GM19468 (cell line): ENCODE results near the gene PRRG2.
A peak's percentile ranks its signal among the peaks of the same experiment; 100 is the strongest.

Source experiments
- ATAC-seq: cut with Tn5 transposase; IDR thresholded peaks from one replicate; pipeline ENCODE4 v1.9.1; 2021; ENCODE audit warnings: mild to moderate bottlenecking, moderate library complexity, moderate number of reproducible peaks; ENCODE audit not compliant: unreplicated experiment; ENCODE audit errors: extremely low read depth

PRRG2 gene

DNA sequence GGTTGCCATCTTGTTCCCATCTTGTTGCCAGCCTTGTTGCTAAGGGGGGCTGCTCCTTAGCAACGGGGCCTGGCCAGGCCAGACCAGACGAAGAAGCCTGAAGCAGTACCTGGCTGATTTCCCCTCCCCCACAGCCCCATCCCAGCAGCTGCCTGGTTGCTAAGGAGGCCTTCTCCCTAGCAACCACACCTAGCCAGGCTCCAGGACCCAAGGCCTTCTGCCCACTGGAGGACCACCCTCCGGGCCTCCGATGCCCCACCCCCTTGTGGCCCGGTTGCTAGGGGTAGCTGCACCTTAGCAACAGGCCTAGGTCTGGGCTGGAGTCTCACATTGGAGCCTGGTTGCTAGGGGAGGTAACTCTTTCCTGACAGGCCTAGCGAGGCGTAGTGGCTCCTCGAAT, 3.9 kb downstream of the PRRG2 start:
- ATAC-seq = no peak

DNA sequence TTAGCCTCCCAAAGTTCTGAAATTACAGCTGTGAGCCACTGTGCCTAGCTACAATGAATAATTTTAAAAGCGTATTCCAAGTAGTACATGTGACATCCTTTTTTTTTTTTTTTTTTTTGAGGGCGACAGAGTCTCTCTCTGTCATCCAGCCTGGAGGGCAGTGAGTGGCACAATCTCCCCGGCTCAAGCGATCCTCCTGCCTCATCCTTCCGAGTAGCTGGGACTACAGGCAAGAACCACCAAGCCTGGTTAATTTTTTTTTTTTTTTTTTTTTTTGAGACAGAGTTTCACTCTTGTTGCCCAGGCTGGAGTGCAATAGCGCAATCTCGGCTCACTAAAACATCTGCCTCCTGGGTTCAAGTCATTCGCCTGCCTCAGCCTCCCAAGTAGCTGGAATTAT, 6.1 kb downstream of the PRRG2 start:
- ATAC-seq = no peak

DNA sequence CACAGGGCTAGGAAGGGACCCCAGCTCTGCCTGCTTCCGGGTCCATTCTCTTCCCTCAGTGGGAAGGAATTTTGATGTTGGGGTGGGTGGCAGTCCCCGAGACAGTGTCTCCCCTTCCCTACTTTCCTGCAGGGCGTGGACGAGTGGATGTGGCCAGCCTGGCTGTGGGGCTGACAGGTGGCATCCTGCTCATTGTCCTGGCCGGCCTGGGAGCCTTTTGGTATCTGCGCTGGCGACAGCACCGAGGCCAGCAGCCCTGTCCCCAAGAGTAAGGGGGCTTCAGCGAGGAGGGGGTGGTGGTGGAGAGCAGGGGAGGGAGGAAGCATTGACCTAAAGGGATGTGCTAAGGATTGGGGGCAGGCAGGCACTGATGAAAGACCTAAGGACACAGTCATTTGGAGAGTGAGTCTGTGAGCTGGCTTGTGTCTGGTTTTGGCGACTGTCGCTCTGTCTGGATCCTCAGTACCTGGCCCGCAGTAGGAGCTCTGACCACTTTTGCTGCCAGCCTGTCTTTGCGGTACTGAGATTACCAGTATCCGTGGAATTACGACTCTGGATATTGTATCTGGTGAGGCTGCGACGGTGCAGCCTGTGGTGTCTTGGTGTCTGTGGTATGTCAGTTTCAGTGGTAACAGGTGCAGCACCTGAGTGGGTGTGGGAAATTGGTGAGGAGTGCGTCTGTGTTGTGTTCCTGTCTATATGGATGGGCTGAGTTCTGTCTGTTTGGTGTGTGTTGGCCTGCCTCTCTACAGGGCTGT, 7.4 kb downstream of the PRRG2 start:
- ATAC-seq = no peak

DNA sequence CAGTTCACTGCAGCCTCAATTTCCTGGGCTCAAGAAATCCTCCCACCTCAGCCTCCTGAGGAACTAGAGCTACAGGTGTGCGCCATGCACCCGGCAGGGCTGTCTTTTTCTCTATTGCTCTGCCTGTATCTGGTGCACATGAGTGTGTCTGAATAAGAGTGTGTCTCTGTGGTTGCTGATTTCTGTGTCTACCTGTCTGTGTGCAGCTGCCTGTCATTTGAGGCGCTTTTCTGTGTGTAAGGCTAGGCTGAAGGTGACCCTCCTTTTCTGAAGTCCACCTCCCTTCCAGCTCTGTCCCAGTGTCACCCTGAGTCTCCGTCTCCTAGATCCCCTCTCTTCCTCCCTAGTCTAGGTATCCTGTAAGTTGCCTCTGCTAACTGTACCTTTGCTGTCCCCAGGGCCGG, 8.4 kb downstream of the PRRG2 start:
- no peak for ATAC-seq

DNA sequence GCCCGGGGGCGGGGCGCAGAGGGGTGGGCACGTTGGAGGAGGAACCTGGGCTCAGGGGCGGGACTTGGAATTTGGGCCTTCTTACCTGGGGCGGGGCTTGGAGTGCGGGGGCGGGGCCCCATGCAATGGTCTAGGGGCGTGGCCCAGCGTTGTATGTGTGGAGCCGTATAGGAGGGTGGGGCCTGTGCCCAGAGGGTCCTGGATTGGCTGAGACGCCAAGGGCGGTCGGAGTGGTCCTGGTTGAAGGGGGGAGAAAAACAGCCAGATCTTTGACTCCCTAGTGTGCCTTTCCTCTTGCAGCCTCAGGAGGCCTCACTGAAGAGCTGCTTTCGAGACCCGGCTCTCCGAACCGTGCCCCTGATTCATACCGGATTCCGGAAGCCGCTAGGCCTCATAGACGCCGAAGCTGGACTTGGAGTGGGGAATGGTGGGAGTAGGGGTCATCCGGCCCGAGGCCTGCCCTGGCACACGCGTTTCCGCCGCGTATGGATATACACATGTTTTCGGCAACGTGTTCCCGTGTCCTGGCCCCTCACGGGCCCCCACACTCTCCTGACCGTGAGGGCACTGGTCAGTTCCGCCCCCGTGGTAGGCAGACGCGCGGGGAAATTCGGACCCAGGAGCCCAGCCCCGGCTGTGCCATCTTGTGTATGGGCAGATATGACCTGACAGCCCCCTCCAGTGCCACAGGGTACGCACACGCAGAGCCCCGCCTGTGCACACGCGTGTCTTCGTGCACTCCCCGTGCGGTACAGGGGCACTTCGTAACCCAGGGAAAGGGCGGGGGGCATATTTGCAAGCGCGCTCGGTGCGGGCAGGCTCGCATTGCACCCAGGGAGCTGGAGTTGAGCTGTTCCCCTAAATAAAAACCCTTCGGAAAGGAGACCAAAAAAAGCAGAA, 9.2 kb downstream of the PRRG2 start:
- ATAC-seq = peak; percentile 28

DNA sequence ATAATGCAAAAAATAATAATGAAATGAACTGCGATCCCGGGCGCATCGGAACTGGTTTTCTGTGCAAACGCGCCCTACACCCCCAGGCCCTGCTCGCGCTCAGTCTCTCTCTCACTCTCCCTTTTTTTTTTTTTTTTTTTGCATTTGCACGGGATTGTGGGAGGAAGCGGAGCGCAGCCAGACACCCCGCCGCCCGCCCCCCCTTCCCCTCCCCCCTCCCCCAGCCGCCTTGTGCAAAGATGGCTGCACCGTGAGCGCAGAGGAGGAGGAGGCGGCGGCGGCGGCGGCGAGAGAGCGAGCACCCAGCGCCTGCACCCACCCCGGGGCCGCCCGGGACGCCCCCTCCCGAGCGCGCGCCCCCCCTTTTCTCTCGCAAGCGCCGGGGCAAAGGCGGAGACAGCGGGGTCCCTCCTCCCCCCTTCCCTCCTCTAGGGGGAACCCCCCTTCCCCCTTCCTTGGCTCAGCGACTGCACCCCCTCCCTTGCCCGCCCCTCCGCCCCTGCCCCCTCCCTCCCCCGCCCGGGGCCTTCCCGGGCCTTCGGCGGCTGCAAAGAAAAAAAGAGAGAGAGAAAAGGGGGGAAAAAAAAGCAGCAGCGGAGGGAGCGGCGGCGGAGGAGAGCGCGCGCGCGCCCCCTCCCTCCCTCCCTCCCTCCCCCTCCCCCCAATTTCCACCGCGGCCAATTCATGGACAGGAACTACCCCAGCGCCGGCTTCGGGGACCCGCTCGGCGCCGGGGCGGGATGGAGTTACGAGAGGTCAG, 10.0 kb downstream of the PRRG2 start, which contains the start of gene PRR12:
Gene PRR12 (plus strand): TSS at position 212 of the 760 bp plus-strand sequence. CDS start 473 bp downstream, at position 685.
- no peak for ATAC-seq

DNA sequence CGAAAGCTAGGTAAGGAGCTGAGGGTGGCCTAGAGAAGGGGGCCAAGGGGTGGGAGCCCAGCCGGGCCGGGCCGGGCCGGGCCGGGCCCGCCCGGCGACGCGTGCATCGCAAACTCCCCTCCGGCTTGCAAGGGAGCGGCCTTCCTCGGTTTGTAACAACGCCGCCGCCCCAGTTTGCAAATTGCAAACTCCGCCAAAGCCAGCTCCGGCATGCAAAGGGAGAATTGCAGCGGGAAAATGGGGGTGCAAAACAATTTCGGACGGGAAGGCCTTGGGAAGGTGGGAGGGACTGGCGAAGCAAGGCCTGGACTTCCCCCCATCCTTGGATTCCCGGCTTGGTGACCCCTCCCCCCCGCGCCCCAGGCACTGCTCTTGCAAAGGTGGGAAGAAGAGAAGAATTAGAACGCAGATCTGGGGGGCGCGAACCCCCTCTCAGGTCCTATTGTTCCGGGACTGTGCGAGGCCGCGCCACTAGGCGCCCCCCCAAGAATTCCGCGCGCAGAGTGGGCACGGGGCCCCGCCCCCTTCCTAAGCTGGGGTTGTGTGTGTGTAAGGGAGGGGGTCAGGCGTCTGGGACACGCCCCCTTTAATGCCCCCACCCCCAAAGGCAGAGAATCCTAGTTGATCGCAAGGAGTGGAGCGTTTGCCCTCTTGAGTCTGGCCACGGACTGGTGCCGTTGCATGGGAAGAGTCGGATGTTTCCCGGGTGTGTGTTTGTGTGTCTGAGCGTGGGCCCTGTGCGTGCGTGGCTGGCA, 10.8 kb downstream of the PRRG2 start:
- no peak for ATAC-seq

DNA sequence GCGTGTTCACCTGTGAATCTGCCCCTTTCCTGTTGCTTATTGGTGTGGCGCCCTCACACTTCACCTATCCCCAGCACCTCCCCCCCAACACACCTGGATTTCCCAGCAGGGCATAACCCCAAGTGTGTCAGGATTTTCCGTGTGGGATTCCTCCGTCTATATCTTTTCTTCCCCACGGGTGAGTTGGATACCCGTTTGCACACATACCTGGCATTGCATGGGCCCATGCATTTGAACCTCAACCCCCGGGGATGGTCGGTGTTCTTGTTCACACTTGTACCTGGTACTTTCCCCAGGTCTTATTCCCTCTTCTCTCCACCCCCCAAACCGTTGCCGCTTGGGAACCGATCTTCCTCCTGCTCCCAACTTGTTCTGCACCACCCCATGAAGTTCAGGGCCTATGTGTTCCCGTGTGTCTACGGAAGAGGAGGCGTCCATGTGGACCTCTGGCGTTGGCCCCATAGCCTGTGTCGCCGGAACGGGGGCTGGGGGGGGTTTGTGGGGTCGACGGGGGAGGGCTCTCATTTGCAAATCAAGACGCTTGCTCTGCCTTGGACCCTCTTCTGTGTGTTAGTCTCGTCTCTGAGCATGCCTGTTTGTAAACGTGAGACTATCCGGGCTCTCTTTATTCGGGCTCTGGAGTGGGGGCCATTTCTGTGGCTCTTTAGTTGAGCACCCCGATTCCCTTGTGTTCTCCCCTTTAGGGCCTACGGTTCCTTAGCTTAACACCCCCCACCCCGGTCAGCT, 11.5 kb downstream of the PRRG2 start:
- ATAC-seq = no peak

DNA sequence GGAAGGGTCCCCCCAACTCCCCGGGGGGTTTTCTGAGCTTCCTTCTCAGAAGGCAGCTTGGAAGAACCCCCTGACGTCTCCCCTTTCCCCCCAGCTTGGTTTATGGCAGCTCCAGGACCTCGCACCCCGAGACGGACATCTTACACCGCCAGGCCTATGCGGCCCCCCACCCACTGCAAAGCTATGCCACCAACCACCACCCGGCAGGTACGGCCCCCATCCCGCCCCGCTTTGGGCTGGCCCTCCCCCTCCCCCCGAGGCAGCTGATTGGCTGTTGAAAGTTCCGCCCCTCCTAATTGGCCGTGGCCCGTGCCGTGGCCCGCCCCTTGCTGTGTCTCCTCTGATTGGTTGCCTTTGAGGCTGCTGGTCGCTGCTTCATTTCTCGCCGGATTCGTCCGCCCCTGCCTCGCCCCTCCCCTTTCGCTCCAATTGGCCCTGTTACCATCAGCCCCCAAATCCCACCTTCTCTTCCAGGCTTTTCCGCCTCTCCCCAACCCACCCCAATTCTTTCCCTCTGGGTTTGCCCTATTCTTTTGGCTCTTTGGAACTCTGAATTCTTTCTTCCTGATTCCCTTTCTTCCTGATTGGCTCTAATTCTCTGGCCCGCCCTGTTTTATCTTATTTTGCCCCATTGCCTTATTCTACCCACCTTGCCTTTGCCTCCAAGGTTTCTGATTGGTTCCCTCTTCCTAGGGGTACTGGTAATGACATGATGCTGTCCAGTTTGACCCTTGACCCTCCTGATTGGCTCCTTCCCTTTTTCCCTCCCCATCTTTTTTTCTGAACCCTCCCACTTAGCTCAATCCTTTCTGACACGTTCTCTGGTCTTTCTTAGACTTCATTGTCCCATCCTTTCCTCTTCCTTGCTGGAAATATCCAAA, 12.4 kb downstream of the PRRG2 start:
- no peak for ATAC-seq

DNA sequence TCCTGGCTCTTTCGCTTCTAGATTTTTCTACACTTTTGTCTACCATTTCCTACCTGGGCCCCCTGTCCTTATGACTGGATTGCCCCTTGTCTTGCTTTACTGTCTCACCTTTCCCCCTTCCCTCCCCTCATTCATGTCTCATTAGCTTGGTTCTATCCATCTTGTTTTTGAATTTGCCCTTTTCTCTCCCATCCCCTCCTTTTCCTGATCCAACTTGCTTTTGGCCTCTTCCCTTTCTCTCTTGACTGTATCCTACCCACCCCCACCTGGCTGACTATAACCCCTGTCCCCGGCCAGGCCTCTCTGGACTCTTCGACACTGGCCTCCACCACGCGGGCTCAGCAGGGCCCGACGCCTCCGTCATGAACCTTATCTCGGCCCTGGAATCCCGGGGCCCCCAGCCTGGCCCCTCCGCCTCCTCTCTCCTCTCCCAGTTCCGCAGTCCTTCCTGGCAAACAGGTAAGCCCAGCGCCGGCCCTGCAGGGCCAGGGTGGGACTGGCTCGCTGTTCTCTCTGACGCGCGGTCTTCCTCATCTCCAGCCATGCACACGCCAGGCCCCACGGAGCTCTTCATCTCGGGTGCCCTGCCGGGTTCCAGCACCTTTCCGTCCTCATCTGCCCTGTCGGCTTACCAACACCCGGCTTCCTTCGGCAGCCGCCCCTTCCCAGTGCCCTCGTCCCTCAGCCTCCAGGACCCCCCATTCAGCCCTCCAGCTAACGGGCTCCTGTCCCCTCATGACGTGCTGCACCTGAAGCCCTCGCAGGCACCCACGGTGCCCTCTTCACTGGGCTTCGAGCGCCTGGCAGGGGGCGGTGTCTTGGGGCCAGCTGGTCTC, 13.3 kb downstream of the PRRG2 start:
- ATAC-seq = no peak

DNA sequence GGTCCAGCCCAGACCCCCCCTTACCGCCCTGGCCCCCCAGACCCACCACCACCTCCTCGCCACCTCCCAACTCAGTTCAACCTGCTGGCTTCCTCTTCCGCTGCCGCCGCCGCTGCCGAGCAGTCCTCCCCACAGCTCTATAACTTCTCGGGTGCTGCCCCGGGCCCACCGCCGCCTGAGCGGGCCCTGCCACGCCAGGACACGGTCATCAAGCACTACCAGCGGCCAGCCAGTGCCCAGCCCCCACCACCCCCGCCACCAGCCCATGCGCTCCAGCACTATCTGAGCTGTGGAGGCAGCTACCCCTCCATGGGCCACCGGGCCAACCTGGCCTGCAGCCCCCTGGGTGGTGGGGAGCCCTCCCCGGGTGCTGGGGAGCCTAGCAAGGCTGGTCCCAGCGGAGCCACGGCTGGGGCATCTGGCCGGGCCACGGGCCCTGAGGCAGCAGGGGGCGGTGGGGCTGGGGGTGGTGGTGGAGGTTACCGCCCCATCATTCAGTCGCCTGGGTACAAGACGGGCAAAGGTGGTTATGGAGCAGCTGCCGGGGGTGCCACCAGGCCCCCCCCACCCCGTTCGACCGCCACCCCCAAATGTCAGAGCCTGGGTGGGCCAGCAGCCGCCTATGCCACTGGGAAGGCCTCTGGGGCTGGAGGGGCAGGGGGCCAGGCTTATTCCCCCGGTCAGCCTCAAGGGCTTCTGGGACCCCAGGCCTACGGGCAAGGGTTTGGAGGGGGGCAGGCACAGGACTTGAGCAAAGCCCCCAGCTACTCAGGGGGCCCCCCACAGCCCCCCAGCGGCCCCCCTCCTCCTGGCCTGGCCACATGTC, 14.1 kb downstream of the PRRG2 start:
- ATAC-seq = no peak

DNA sequence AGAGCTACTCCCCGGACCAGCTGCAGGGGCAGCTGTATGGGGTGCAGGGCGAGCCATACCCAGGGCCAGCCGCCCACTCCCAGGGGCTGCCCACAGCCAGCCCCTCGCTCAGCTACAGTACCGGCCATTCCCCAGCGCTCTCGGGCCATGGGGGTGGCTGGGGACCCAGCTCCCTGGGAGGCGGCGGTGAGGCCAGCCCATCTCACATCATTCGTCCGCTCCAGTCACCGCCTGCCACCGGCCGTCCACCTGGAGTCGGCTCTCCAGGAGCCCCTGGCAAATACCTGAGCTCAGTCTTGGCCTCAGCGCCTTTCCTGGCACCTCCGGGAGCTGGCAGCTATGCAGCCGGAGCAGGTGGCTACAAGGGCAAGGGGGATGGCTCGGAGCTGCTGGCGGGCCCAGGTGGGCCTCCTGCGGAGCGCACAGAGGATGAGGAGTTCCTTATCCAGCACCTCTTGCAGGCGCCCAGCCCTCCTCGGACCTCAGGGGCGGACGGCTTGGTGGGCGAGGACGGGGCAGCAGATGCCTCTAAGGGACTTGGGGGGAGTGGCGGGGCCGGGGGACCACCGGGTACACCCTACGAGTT, 14.8 kb downstream of the PRRG2 start:
- no peak for ATAC-seq

DNA sequence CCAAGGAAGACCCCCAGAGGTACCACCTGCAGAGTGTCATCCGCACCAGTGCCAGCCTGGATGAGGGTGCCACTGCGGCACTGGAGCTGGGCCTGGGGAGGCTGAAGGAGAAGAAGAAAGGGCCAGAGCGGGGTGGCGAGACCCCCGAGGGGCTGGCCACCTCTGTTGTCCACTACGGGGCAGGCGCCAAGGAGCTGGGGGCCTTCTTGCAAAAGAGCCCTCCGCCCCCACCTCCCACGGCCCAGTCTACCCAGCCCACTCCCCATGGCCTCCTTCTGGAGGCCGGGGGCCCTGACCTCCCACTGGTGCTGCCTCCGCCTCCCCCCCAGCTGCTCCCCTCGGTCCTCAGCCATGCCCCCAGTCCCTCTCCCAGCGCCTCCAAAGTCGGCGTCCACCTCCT, 15.3 kb downstream of the PRRG2 start:
- no peak for ATAC-seq

DNA sequence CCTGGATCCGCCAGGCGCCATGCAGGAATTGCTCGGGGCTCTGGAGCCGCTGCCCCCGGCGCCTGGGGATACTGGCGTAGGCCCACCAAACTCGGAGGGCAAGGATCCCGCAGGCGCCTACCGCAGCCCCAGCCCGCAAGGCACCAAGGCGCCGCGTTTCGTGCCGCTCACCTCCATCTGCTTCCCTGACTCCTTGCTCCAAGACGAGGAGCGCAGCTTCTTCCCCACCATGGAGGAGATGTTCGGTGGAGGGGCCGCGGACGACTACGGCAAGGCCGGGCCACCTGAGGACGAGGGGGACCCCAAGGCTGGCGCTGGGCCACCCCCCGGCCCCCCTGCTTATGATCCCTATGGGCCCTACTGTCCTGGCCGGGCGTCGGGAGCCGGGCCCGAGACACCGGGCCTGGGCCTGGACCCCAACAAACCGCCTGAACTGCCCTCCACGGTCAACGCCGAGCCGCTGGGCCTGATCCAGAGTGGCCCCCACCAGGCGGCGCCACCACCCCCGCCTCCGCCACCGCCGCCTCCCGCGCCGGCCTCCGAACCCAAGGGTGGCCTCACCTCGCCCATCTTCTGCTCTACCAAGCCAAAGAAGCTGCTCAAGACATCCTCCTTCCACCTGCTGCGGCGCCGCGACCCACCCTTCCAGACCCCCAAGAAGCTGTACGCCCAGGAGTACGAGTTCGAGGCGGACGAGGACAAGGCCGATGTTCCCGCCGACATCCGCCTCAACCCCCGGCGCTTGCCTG, 16.0 kb downstream of the PRRG2 start:
- ATAC-seq = no peak

DNA sequence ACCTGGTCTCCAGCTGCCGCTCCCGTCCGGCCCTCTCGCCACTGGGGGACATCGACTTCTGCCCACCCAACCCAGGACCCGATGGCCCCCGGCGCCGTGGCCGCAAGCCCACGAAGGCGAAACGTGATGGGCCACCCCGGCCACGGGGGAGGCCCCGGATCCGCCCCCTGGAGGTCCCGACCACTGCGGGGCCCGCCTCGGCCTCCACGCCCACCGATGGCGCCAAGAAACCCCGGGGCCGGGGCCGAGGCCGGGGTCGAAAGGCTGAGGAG, 16.5 kb downstream of the PRRG2 start:
- no peak for ATAC-seq
